HepG2 (cell line): ENCODE results near the gene ATP9A. TPM values are rescaled to one million over a fixed set of nuclear protein-coding genes. Genes with fewer than 3 reads are reported as not detected.

ENCODE experiments used
- AHR ChIP-seq: IDR thresholded peaks from 2 replicates; pipeline ENCODE4 v1.6.1; 2018; ENCODE audit warnings: missing genetic modification reagents, missing compliant biosample characterization
- CCDC6 ChIP-seq: sonication (generic); formaldehyde crosslinking; IDR thresholded peaks from 2 replicates; pipeline ENCODE4 v1.8.1; 2022; ENCODE audit warnings: mild to moderate bottlenecking, missing genetic modification reagents, moderate library complexity
- DR1 ChIP-seq: sonication (generic); formaldehyde crosslinking; IDR thresholded peaks from 2 replicates; pipeline ENCODE4 v1.8.0; 2021; ENCODE audit warnings: mild to moderate bottlenecking, missing genetic modification reagents, inconsistent platforms
- FOXK1 ChIP-seq: sonication (generic); formaldehyde crosslinking; IDR thresholded peaks from 2 replicates; pipeline ENCODE4 v1.4.0; 2020; ENCODE audit warnings: low read depth, missing genetic modification reagents, borderline replicate concordance
- HDAC1 ChIP-seq: sonication (generic); formaldehyde crosslinking; IDR thresholded peaks from 2 replicates; pipeline ENCODE4 v1.5.1; 2020; ENCODE audit warnings: mild to moderate bottlenecking, missing genetic modification reagents
- MIER3 ChIP-seq: IDR thresholded peaks from 2 replicates; pipeline ENCODE4 v1.6.1; 2016; ENCODE audit warnings: missing compliant biosample characterization, borderline replicate concordance
- NAIF1 ChIP-seq: sonication (generic); formaldehyde crosslinking; IDR thresholded peaks from 2 replicates; pipeline ENCODE4 v1.5.0; 2020; ENCODE audit warnings: mild to moderate bottlenecking, missing genetic modification reagents, borderline replicate concordance
- NR0B2 ChIP-seq: sonication (generic); formaldehyde crosslinking; IDR thresholded peaks from 2 replicates; pipeline ENCODE4 v1.4.0; 2020; ENCODE audit warnings: mild to moderate bottlenecking, missing genetic modification reagents
- ONECUT2 ChIP-seq: sonication (generic); formaldehyde crosslinking; IDR thresholded peaks from 2 replicates; pipeline ENCODE4 v1.4.0; 2020; ENCODE audit warnings: missing genetic modification reagents
- PLRG1 ChIP-seq: fragments of 450-650 bp; conservative IDR thresholded peaks from 2 replicates; pipeline ENCODE4 v1.6.1; 2016
- RBFOX2 ChIP-seq: fragments of 200-400 bp; formaldehyde crosslinking; IDR thresholded peaks from 2 replicates; pipeline ENCODE4 v1.6.1; 2017; ENCODE audit warnings: low read depth, mild to moderate bottlenecking, low read length
- RORA ChIP-seq: sonication (generic); formaldehyde crosslinking; IDR thresholded peaks from 2 replicates; pipeline ENCODE4 v1.5.0; 2020; ENCODE audit warnings: mild to moderate bottlenecking, missing genetic modification reagents, moderate library complexity
- SAFB2 ChIP-seq: sonication (generic); formaldehyde crosslinking; IDR thresholded peaks from 2 replicates; pipeline ENCODE4 v1.5.1; 2020; ENCODE audit warnings: missing genetic modification reagents, low read depth, mild to moderate bottlenecking, borderline replicate concordance
- SP1 ChIP-seq, 2 experiments: fragments of 450-650 bp in 1 of 2; sonication (generic) in 1 of 2; formaldehyde crosslinking in 1 of 2; IDR thresholded peaks; 2 replicates each; pipeline versions ENCODE4 v1.4.0 to v1.6.1; 2016 to 2020; ENCODE audit warnings: missing genetic modification reagents in 1 of 2
- SP140L ChIP-seq: sonication (generic); formaldehyde crosslinking; IDR thresholded peaks from 2 replicates; pipeline ENCODE4 v1.4.0; 2020; ENCODE audit warnings: missing genetic modification reagents, borderline replicate concordance
- THAP9 ChIP-seq: sonication (generic); formaldehyde crosslinking; IDR thresholded peaks from 2 replicates; pipeline ENCODE4; 2020; ENCODE audit warnings: missing genetic modification reagents, mild to moderate bottlenecking, borderline replicate concordance
- ZFP36L2 ChIP-seq: sonication (generic); formaldehyde crosslinking; IDR thresholded peaks from 2 replicates; pipeline ENCODE4 v1.4.0; 2020; ENCODE audit warnings: missing genetic modification reagents
- ZNF142 ChIP-seq: sonication (generic); formaldehyde crosslinking; IDR thresholded peaks from 2 replicates; pipeline ENCODE4 v1.4.0; 2020; ENCODE audit warnings: missing genetic modification reagents
- ZNF644 ChIP-seq: IDR thresholded peaks from 2 replicates; pipeline ENCODE4 v1.6.1; 2016; ENCODE audit warnings: low read depth
- ZNF652 ChIP-seq: IDR thresholded peaks from 2 replicates; pipeline ENCODE4 v1.6.1; 2016; ENCODE audit warnings: low read depth, borderline replicate concordance
- ZNF678 ChIP-seq: sonication (generic); formaldehyde crosslinking; IDR thresholded peaks from 2 replicates; pipeline ENCODE4 v1.4.0; 2020; ENCODE audit warnings: mild to moderate bottlenecking, missing genetic modification reagents
- ZNF761 ChIP-seq: sonication (generic); formaldehyde crosslinking; conservative IDR thresholded peaks from 2 replicates; pipeline ENCODE4 v1.4.0; 2020; ENCODE audit warnings: mild to moderate bottlenecking, missing genetic modification reagents
- polyA plus RNA-seq, 8 experiments: library from polyadenylated mRNA; depleted of rRNA in 3 of 8; stranded (reverse) in 7 of 8; unstranded in 1 of 8; fragments of >200 nt; fragmentation: Illumina TruSeq in 4 of 8; extraction: Trizol in 4 of 8; gene quantifications; 2 replicates each; pipeline versions ENCODE4 v1.2.1 to v1.2.3, GENCODE V29; 2011 to 2016; ENCODE audit warnings: low read depth in 4 of 8, missing spikeins in 1 of 8, mixed read lengths in 1 of 8; ENCODE audit not compliant: insufficient read depth in 1 of 8
- total RNA-seq, 5 experiments: library from RNA; depleted of rRNA; stranded (reverse); fragments of >200 nt; fragmentation: Illumina TruSeq; extraction: Trizol; gene quantifications; 2 replicates each; pipeline ENCODE4 v1.2.3, GENCODE V29; 2016; ENCODE audit warnings: low read depth in 1 of 5

Gene ATP9A
- total and polyA plus RNA-seq, 2 of the 13 experiments (the other 11 are each of a cell fraction or from before 2014, with no cell fraction given): 11.8 to 18.5 TPM

- TF ChIP-seq SP1 (IDR thresholded peaks at IDR 0.05) (no peak), SP1 (CRISPR knock-in tag; IDR thresholded peaks at IDR 0.05) (no peak), DR1 (CRISPR knock-in tag) (no peak), ONECUT2 (CRISPR knock-in tag) (no peak), ZNF678 (CRISPR knock-in tag) (no peak), ZNF644 (CRISPR knock-in tag) (no peak), ZNF142 (no peak), PLRG1 (no peak), SAFB2 (CRISPR knock-in tag) (peak; percentile 52; the same call in 1 of the 2 replicates), FOXK1 (CRISPR knock-in tag) (no peak), THAP9 (CRISPR knock-in tag) (no peak), RBFOX2 (0 out of 2 replicates have a peak, but pooled peaks have one; percentile 26), AHR (CRISPR knock-in tag) (0 out of 2 replicates have a peak, but pooled peaks have one; percentile 28), ZFP36L2 (no peak), HDAC1 (CRISPR knock-in tag) (peak; percentile 14; the same call in 1 of the 2 replicates), MIER3 (CRISPR knock-in tag) (no peak), NAIF1 (no peak), SP140L (no peak), ZNF761 (CRISPR knock-in tag) (no peak), CCDC6 (no peak), NR0B2 (CRISPR knock-in tag) (no peak), ZNF652 (CRISPR knock-in tag) (no peak), RORA (CRISPR knock-in tag) (no peak)
Measured at GRCh38 chr20:51801122-51801822, 33.1 kb upstream of the ATP9A start (continued).
